Sigmoid colon (tissue), 7 donors: ENCODE results near the gene RAB3B. TPM values are rescaled to one million over a fixed set of nuclear protein-coding genes. Genes with fewer than 3 reads are reported as not detected.

ENCODE experiments used
- DNase-seq: peaks from one replicate; pipeline ENCODE4 v3.0.0-alpha.2; 2019
- H3K27ac ChIP-seq, 4 donors: fragments of 200-600 bp; sonication (generic); one replicate each; pipeline ENCODE4 v1.5.1; 2016 to 2019; ENCODE audit warnings: mild to moderate bottlenecking in 1 of 4
- H3K27me3 ChIP-seq, 3 donors: fragments of 200-600 bp; sonication (generic); one replicate each; pipeline ENCODE4 v1.5.1; 2019; ENCODE audit warnings: mild to moderate bottlenecking in 1 of 3
- H3K36me3 ChIP-seq, 4 donors: fragments of 200-600 bp; sonication (generic); one replicate each; pipeline ENCODE4 v1.5.1; 2016 to 2019
- H3K4me1 ChIP-seq, 4 donors: fragments of 200-600 bp; sonication (generic); one replicate each; pipeline ENCODE4 v1.5.1; 2017 to 2019
- H3K4me3 ChIP-seq, 4 donors: fragments of 200-600 bp; sonication (generic); one replicate each; pipeline ENCODE4 v1.5.1; 2017 to 2019; ENCODE audit warnings: mild to moderate bottlenecking in 2 of 4, moderate library complexity in 1 of 4
- H3K9me3 ChIP-seq, 4 donors: fragments of 200-600 bp in 3 of 4; sonication (generic) in 3 of 4; one replicate each; pipeline versions ENCODE4 v1.5.1 to v1.6.1; 2013 to 2019
- EP300 ChIP-seq, 4 donors: sonication (generic); formaldehyde crosslinking; IDR thresholded peaks; one replicate each; pipeline ENCODE4 v1.6.1; 2017; ENCODE audit warnings: antibody characterized with exemption in 4 of 4
- POLR2A ChIP-seq, 2 donors: fragments of 450-650 bp; IDR thresholded peaks; one replicate each; pipeline ENCODE4 v1.6.1; 2016; ENCODE audit warnings: antibody characterized with exemption in 2 of 2, mild to moderate bottlenecking in 2 of 2, moderate library complexity in 2 of 2
- POLR2AphosphoS5 ChIP-seq, 4 donors: sonication (generic); formaldehyde crosslinking; IDR thresholded peaks; one replicate each; pipeline ENCODE4 v1.6.1; 2017; ENCODE audit warnings: antibody characterized with exemption in 4 of 4
- WGBS, 2 donors: extraction: QIAGEN DNeasy Blood & Tissue Kit; methylation state at CpG; one replicate each; pipeline ENCODE4 v1.1.7; 2013; 5-methylcytosine and 5-hydroxymethylcytosine counted together
- intact Hi-C: fragments of 100-400 bp; cut with DNase I; formaldehyde crosslinking; loops from one replicate; pipeline ENCODE4 v1.15.1; 2023
- polyA plus RNA-seq, 3 donors: library from polyadenylated mRNA; stranded (reverse); fragments of 200-250 nt; gene quantifications; one replicate each; pipeline ENCODE4 v1.2.3, GENCODE V29; 2013
- total RNA-seq, 4 donors: library from RNA; depleted of rRNA; stranded (reverse); fragments of >200 nt; gene quantifications; one replicate each; pipeline ENCODE4 v1.1.0, GENCODE V29; 2016
- TF ChIP-seq, protein P1 (sequence below), 4 experiments: fragments of 450-650 bp in 3 of 4; fragments of 200-600 bp in 1 of 4; IDR thresholded peaks; one replicate each; pipeline ENCODE4 v1.5.1; 2016 to 2019; ENCODE audit warnings: antibody characterized with exemption in 4 of 4, mild to moderate bottlenecking in 3 of 4, moderate library complexity in 2 of 4
- donor health status: healthy with polysubstance abuse.
- donor health status: Bipolar disorder and iron deficiency.
- donor health status: healthy.

The RAB3B gene
- total and polyA plus RNA-seq, 7 donors: 1.5 to 4.3 (median 3.1) TPM

DNA sequence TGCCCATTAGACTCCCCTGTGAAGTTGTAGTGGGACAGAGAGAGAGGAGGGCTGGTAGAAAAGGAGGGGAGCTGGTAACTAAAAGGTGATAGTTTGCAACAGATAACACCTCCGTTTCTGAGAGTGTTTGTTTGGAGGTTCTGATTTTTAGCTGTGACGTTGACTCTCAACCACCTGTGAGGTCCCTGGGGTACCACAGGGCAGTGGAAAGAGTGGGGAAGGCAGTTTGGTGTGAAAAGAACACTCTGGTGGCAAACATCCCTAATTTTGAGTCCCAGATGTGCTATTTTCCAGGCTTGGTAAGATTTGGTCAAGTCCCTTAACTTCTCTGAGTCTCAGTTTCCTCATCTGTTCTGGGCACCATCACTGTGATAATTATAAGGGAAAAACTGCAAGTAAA lies 29.3 kb downstream of the RAB3B start:
- TF ChIP-seq POLR2AphosphoS5 (IDR thresholded peaks at IDR 0.05): no peak
- TF ChIP-seq, protein P1, sequence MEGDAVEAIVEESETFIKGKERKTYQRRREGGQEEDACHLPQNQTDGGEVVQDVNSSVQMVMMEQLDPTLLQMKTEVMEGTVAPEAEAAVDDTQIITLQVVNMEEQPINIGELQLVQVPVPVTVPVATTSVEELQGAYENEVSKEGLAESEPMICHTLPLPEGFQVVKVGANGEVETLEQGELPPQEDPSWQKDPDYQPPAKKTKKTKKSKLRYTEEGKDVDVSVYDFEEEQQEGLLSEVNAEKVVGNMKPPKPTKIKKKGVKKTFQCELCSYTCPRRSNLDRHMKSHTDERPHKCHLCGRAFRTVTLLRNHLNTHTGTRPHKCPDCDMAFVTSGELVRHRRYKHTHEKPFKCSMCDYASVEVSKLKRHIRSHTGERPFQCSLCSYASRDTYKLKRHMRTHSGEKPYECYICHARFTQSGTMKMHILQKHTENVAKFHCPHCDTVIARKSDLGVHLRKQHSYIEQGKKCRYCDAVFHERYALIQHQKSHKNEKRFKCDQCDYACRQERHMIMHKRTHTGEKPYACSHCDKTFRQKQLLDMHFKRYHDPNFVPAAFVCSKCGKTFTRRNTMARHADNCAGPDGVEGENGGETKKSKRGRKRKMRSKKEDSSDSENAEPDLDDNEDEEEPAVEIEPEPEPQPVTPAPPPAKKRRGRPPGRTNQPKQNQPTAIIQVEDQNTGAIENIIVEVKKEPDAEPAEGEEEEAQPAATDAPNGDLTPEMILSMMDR (IDR thresholded peaks at IDR 0.05): no peak
- no peak for TF ChIP-seq POLR2A (IDR thresholded peaks at IDR 0.05)
- TF ChIP-seq EP300 (IDR thresholded peaks at IDR 0.05): no peak
- Histone ChIP-seq H3K4me1 (no peaks in the 10 kb centered on the region), H3K9me3 (no peaks in the 10 kb centered on the region), H3K27me3 (peaks cover 0 to 8% (median 5%) of the 10 kb centered on the region in 3 donors), H3K4me3 (no peak overlapping the region), H3K27ac (no peak overlapping the region), H3K36me3 (no peaks in the 10 kb centered on the region)
- intact Hi-C loops: no loop called here
- DNase-seq: no peak
- WGBS, 2 donors: 54 to 62% methylated on average over 2 of the region's 2 CpGs

- Histone ChIP-seq H3K36me3 (no peaks in the 10 kb centered on the region), H3K27ac (no peak overlapping the region), H3K4me1 (no peaks in the 10 kb centered on the region), H3K4me3 (no peak overlapping the region), H3K27me3 (peaks cover 0 to 8% (median 5%) of the 10 kb centered on the region in 3 donors), H3K9me3 (no peaks in the 10 kb centered on the region)
- DNase-seq: no peak
- intact Hi-C loops: no loop called here
- 56 to 57% methylated on average over 3 of the region's 3 CpGs for WGBS, 2 donors
- TF ChIP-seq, protein P1 (IDR thresholded peaks at IDR 0.05): no peak
Measured at GRCh38 chr1:51960262-51960661, 30.2 kb downstream of the RAB3B start.

GRCh38 chr1:51958824-51959223 lies 31.7 kb downstream of the RAB3B start:
- Histone ChIP-seq H3K27ac (no peak overlapping the region), H3K4me3 (no peak overlapping the region), H3K36me3 (no peaks in the 10 kb centered on the region), H3K9me3 (no peaks in the 10 kb centered on the region), H3K4me1 (no peaks in the 10 kb centered on the region), H3K27me3 (peaks cover 0 to 5% (median 3%) of the 10 kb centered on the region in 3 donors)
- intact Hi-C loops: no loop called here
- DNase-seq: no peak
- TF ChIP-seq POLR2AphosphoS5 (IDR thresholded peaks at IDR 0.05) (no peak), EP300 (IDR thresholded peaks at IDR 0.05) (no peak), POLR2A (IDR thresholded peaks at IDR 0.05) (no peak)
- TF ChIP-seq, protein P1 (IDR thresholded peaks at IDR 0.05): no peak
- WGBS, 2 donors: 95% methylated on average over 3 of the region's 3 CpGs

GRCh38 chr1:51957618-51958017 lies 32.9 kb downstream of the RAB3B start:
- Histone ChIP-seq H3K27me3 (peaks cover 0 to 5% (median 0%) of the 10 kb centered on the region in 3 donors), H3K4me3 (no peak overlapping the region), H3K27ac (no peak overlapping the region), H3K4me1 (no peaks in the 10 kb centered on the region), H3K36me3 (no peaks in the 10 kb centered on the region), H3K9me3 (no peaks in the 10 kb centered on the region)
- WGBS, 2 donors: 21 to 56% methylated on average over 7 of the region's 7 CpGs
- TF ChIP-seq POLR2AphosphoS5 (IDR thresholded peaks at IDR 0.05): no peak
- TF ChIP-seq EP300 (IDR thresholded peaks at IDR 0.05): no peak
- TF ChIP-seq, protein P1 (IDR thresholded peaks at IDR 0.05): no peak
- TF ChIP-seq POLR2A (IDR thresholded peaks at IDR 0.05): no peak
- intact Hi-C loops: no loop called here
- DNase-seq: no peak
